MM.1S (cell line): ENCODE results near the gene BHLHA15.
A peak's percentile ranks its signal among the peaks of the same experiment; 100 is the strongest.

Experiments
- DNase-seq: peaks from one replicate; pipeline ENCODE4 v3.0.0-alpha.2; 2015
- H2AFZ ChIP-seq: fragments of 300-600 bp; sonication (generic); 2 replicates; pipeline ENCODE4 v1.6.0; 2016; ENCODE audit warnings: antibody characterized with exemption, low read length
- H3F3A ChIP-seq: fragments of 300-600 bp; sonication (generic); 2 replicates; pipeline ENCODE4 v1.6.1; 2016; ENCODE audit warnings: mild to moderate bottlenecking, antibody characterized with exemption, low read length, moderate library complexity, mixed read lengths; ENCODE audit not compliant: insufficient read depth
- H3K27ac ChIP-seq: fragments of 300-600 bp; sonication (generic); 2 replicates; pipeline ENCODE4 v1.5.1; 2016; ENCODE audit warnings: mild to moderate bottlenecking, low read length
- H3K27me3 ChIP-seq: fragments of 300-600 bp; sonication (generic); replicated peaks from 2 replicates; pipeline ENCODE4 v1.6.0; 2016; ENCODE audit warnings: low read length; ENCODE audit not compliant: insufficient read depth
- H3K36me3 ChIP-seq: fragments of 300-600 bp; sonication (generic); replicated peaks from 2 replicates; pipeline ENCODE4 v1.6.1; 2016; ENCODE audit warnings: mild to moderate bottlenecking, low read length, mixed read lengths; ENCODE audit not compliant: insufficient read depth
- H3K4me1 ChIP-seq: fragments of 300-600 bp; sonication (generic); 2 replicates; pipeline ENCODE4 v1.6.1; 2016; ENCODE audit warnings: low read length, mixed read lengths
- H3K4me2 ChIP-seq: fragments of 300-600 bp; sonication (generic); 2 replicates; pipeline ENCODE4 v1.6.0; 2016; ENCODE audit warnings: low read depth, low read length
- H3K4me3 ChIP-seq: fragments of 300-600 bp; sonication (generic); 2 replicates; pipeline ENCODE4 v1.5.1; 2016; ENCODE audit warnings: low read length, mixed read lengths
- H3K79me2 ChIP-seq: fragments of 300-600 bp; sonication (generic); 2 replicates; pipeline ENCODE4 v1.6.1; 2016; ENCODE audit warnings: mixed run types, low read length, mixed read lengths
- H3K9ac ChIP-seq: fragments of 300-600 bp; sonication (generic); 2 replicates; pipeline ENCODE4 v1.6.1; 2016; ENCODE audit warnings: low read length, mixed read lengths
- H3K9me2 ChIP-seq: fragments of 300-600 bp; sonication (generic); replicated peaks from 2 replicates; pipeline ENCODE4 v1.6.1; 2016; ENCODE audit warnings: mild to moderate bottlenecking, low read length, mixed read lengths; ENCODE audit not compliant: insufficient read depth
- H3K9me3 ChIP-seq: fragments of 300-600 bp; sonication (generic); replicated peaks from 2 replicates; pipeline ENCODE4 v1.6.1; 2016; ENCODE audit warnings: mild to moderate bottlenecking, low read length, mixed read lengths; ENCODE audit not compliant: insufficient read depth
- H4K20me1 ChIP-seq: fragments of 300-600 bp; sonication (generic); 2 replicates; pipeline ENCODE4 v1.6.1; 2016; ENCODE audit warnings: mild to moderate bottlenecking, low read length, moderate library complexity, mixed read lengths; ENCODE audit not compliant: insufficient read depth
- EZH2 ChIP-seq: fragments of 300-600 bp; sonication (generic); optimal IDR thresholded peaks from 2 replicates; pipeline ENCODE3; 2017; ENCODE audit warnings: low read depth, mild to moderate bottlenecking, antibody characterized with exemption, low read length, mixed read lengths
- EZH2phosphoT487 ChIP-seq: fragments of 300-600 bp; sonication (generic); IDR thresholded peaks from 2 replicates; pipeline ENCODE4 v1.6.1; 2018; ENCODE audit warnings: antibody characterized with exemption, low read length
- TF ChIP-seq, protein P1 (sequence below): fragments of 300-600 bp; sonication (generic); IDR thresholded peaks from 2 replicates; pipeline ENCODE4 v1.5.1; 2016; ENCODE audit warnings: antibody characterized with exemption, low read length, mixed read lengths

BHLHA15 gene

DNA sequence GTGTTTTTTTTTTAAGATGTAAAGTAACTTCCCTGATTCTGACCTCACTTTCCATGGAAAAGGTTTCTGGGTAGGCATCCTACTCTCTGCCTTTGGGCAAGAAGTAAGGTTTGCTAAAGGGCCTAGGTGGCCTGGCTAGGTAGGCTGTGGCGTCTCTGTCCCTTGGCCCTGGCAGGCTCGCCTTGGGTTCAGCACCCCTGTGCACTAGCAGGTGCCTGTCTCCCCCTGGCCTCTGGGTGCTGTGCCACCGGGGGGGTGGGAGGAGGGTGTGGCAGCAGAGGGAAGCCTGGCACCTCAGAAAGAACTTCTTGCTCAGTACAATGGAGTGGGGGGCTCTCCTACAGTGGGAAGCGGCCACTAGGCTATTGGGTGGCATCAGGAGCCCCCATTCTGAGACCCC is 26.8 kb downstream of the BHLHA15 start:
- Histone ChIP-seq H3K27me3 (no peaks in the 10 kb centered on the region), H3K36me3 (no peaks in the 10 kb centered on the region), H4K20me1 (no peaks in the 10 kb centered on the region), H3F3A (no peaks in the 10 kb centered on the region), H3K9me3 (no peaks in the 10 kb centered on the region), H3K27ac (no peak overlapping the region), H3K4me1 (no peaks in the 10 kb centered on the region), H3K4me3 (no peak overlapping the region), H3K79me2 (no peaks in the 10 kb centered on the region), H3K9me2 (no peaks in the 10 kb centered on the region), H3K9ac (no peak overlapping the region), H3K4me2 (no peak overlapping the region), H2AFZ (no peak overlapping the region)
- TF ChIP-seq EZH2phosphoT487 = no peak
- no peak for DNase-seq

DNA sequence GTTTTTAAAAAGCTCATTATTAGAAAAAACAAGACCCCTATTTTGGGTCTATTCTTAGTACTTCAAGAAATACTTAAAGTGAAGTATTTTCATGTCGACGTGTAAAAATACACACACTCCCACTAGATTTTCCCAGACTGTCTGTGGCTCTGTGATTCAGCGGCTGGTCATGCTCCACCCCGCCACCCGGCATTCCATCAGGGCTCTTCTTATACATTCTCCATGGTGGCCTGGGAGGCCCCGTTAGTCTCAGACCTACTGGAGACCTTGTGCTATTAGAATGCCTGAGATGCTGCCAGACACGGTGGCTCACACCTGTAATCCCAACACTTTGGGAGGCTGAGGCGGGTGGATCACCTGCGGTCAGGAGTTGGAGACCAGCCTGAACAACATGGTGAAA is 27.7 kb downstream of the BHLHA15 start:
- H4K20me1 ChIP-seq = no peaks in the 10 kb centered on the region
- H3K4me1 ChIP-seq = no peaks in the 10 kb centered on the region
- H3K9me2 ChIP-seq = no peaks in the 10 kb centered on the region
- no peak overlapping the region for H3K27ac ChIP-seq
- no peaks in the 10 kb centered on the region for H3K27me3 ChIP-seq
- no peak for DNase-seq
- TF ChIP-seq EZH2 = no peak
- no peak for TF ChIP-seq EZH2phosphoT487
- TF ChIP-seq, protein P1, sequence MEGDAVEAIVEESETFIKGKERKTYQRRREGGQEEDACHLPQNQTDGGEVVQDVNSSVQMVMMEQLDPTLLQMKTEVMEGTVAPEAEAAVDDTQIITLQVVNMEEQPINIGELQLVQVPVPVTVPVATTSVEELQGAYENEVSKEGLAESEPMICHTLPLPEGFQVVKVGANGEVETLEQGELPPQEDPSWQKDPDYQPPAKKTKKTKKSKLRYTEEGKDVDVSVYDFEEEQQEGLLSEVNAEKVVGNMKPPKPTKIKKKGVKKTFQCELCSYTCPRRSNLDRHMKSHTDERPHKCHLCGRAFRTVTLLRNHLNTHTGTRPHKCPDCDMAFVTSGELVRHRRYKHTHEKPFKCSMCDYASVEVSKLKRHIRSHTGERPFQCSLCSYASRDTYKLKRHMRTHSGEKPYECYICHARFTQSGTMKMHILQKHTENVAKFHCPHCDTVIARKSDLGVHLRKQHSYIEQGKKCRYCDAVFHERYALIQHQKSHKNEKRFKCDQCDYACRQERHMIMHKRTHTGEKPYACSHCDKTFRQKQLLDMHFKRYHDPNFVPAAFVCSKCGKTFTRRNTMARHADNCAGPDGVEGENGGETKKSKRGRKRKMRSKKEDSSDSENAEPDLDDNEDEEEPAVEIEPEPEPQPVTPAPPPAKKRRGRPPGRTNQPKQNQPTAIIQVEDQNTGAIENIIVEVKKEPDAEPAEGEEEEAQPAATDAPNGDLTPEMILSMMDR = no peak
- H3K4me3 ChIP-seq = no peak overlapping the region
- H3F3A ChIP-seq = no peaks in the 10 kb centered on the region
- H3K36me3 ChIP-seq = no peaks in the 10 kb centered on the region
- H3K9me3 ChIP-seq = no peaks in the 10 kb centered on the region
- H3K79me2 ChIP-seq = no peaks in the 10 kb centered on the region
- H3K9ac ChIP-seq = no peak overlapping the region
- no peak overlapping the region for H2AFZ ChIP-seq
- no peak overlapping the region for H3K4me2 ChIP-seq

DNA sequence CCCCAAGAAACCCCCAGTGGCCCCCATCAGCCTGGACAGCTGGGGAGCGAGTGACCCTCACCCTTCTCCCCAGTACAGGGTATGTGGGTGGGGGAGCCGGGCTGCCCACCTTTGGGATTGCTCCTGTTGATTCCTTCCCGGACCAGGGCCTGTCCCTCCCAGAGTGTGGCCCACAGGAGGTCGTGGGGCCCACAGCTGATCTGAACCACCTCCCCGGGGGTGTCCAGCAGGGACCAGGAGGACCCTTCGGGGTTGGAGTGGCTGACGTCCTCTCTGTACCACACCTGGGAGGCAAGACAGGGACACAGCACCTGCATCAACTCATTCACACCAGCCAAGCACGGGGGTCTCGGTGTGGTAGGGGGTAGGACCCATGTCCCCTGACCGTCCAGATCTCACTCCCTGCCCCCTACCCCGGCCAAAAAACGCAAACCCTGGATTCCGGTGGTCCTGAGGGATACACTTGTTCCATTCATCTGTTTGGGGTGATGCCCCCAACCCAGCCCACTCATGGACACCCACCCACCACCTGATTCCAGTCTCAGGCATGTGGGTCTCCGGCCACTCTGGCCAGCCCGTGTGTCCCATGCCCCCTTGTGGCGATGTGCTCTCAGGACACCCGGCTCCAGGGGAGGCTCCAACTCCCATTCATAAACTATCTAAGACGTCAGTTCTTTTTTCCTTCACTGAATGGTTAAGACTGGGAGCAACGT is 29.9 kb downstream of the BHLHA15 start:
- Histone ChIP-seq H3K4me2 (no peak overlapping the region), H4K20me1 (no peaks in the 10 kb centered on the region), H2AFZ (no peak overlapping the region), H3F3A (no peaks in the 10 kb centered on the region), H3K36me3 (no peaks in the 10 kb centered on the region), H3K9me2 (no peaks in the 10 kb centered on the region), H3K79me2 (no peaks in the 10 kb centered on the region), H3K27me3 (no peaks in the 10 kb centered on the region), H3K27ac (no peak overlapping the region), H3K4me3 (no peak overlapping the region), H3K9me3 (no peaks in the 10 kb centered on the region), H3K9ac (no peak overlapping the region), H3K4me1 (no peaks in the 10 kb centered on the region)
- TF ChIP-seq, protein P1 = peak; percentile 77
- no peak for TF ChIP-seq EZH2
- TF ChIP-seq EZH2phosphoT487 = no peak
- DNase-seq = peak; percentile 29

DNA sequence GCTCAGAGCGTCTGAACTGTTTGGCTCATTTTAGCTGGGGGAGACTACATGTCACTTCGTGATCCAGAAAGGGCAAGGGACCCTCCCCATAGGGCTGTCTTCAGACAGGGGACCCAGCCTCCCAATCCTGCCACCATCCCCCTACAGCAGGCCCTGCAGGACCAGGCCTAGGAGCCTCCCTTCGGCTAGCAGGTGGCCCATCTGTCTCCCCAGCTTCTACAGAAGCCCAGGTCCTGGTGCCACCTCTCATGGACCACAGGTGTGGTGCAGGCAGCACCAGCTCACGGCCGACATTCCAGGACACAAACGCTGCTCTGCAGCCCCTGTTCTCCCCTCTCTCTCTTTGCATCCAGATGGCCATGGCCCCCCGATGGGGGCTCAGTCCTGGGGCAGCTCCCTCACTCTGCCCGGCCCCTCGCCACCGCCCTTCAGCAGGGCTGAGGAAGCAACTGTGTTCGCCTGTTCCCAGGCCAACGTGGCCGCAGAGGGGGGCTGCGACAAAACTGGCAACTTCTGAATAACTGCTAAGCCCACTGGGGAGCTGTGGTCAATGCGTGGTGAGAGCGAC is 30.5 kb downstream of the BHLHA15 start:
- H3K4me3 ChIP-seq = no peak overlapping the region
- no peak for DNase-seq
- no peaks in the 10 kb centered on the region for H3K9me3 ChIP-seq
- H3K36me3 ChIP-seq = no peaks in the 10 kb centered on the region
- H2AFZ ChIP-seq = no peak overlapping the region
- TF ChIP-seq EZH2 (no peak), EZH2phosphoT487 (no peak)
- TF ChIP-seq, protein P1 = no peak
- no peak overlapping the region for H3K27ac ChIP-seq
- no peaks in the 10 kb centered on the region for H3K9me2 ChIP-seq
- no peaks in the 10 kb centered on the region for H3F3A ChIP-seq
- no peaks in the 10 kb centered on the region for H3K4me1 ChIP-seq
- H4K20me1 ChIP-seq = no peaks in the 10 kb centered on the region
- H3K9ac ChIP-seq = no peak overlapping the region
- no peaks in the 10 kb centered on the region for H3K79me2 ChIP-seq
- H3K4me2 ChIP-seq = no peak overlapping the region
- no peaks in the 10 kb centered on the region for H3K27me3 ChIP-seq
